GM12874 (cell line): ENCODE results near the gene IGSF6.

Experiments
- TF ChIP-seq, protein P1 (sequence below): IDR thresholded peaks from 2 replicates; pipeline ENCODE4 v1.5.1; 2011; ENCODE audit warnings: low read depth, mild to moderate bottlenecking, control low read depth, low read length, moderate library complexity; ENCODE audit not compliant: insufficient read depth

IGSF6 gene

GRCh38 chr16:21608639-21609328 is 43.6 kb downstream of the IGSF6 start:
- TF ChIP-seq, protein P1, sequence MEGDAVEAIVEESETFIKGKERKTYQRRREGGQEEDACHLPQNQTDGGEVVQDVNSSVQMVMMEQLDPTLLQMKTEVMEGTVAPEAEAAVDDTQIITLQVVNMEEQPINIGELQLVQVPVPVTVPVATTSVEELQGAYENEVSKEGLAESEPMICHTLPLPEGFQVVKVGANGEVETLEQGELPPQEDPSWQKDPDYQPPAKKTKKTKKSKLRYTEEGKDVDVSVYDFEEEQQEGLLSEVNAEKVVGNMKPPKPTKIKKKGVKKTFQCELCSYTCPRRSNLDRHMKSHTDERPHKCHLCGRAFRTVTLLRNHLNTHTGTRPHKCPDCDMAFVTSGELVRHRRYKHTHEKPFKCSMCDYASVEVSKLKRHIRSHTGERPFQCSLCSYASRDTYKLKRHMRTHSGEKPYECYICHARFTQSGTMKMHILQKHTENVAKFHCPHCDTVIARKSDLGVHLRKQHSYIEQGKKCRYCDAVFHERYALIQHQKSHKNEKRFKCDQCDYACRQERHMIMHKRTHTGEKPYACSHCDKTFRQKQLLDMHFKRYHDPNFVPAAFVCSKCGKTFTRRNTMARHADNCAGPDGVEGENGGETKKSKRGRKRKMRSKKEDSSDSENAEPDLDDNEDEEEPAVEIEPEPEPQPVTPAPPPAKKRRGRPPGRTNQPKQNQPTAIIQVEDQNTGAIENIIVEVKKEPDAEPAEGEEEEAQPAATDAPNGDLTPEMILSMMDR: no peak

- TF ChIP-seq, protein P1: no peak
Observed at GRCh38 chr16:21603928-21604327, 48.5 kb downstream of the IGSF6 start.

DNA sequence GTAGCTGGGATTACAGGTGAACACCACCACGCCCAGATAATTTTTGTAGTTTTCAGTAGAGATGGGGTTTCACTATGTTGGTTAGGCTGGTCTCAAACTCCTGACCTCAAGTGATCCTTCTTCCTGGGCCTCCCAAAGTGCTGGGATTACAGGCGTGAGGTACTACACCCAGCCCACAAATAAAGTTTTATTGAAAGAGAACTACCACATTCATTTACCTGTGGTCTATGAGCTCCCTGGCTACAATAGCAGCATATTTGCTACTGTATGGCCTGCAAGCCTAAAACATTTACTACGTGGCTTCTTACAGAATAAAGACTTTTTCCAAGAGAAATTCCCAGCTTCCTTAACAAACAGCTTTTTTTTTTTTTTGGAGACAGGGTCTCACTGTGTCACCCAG is 49.6 kb downstream of the IGSF6 start:
- TF ChIP-seq, protein P1: no peak

- TF ChIP-seq, protein P1: no peak
Observed at GRCh38 chr16:21600031-21600773, 52.2 kb downstream of the IGSF6 start.

DNA sequence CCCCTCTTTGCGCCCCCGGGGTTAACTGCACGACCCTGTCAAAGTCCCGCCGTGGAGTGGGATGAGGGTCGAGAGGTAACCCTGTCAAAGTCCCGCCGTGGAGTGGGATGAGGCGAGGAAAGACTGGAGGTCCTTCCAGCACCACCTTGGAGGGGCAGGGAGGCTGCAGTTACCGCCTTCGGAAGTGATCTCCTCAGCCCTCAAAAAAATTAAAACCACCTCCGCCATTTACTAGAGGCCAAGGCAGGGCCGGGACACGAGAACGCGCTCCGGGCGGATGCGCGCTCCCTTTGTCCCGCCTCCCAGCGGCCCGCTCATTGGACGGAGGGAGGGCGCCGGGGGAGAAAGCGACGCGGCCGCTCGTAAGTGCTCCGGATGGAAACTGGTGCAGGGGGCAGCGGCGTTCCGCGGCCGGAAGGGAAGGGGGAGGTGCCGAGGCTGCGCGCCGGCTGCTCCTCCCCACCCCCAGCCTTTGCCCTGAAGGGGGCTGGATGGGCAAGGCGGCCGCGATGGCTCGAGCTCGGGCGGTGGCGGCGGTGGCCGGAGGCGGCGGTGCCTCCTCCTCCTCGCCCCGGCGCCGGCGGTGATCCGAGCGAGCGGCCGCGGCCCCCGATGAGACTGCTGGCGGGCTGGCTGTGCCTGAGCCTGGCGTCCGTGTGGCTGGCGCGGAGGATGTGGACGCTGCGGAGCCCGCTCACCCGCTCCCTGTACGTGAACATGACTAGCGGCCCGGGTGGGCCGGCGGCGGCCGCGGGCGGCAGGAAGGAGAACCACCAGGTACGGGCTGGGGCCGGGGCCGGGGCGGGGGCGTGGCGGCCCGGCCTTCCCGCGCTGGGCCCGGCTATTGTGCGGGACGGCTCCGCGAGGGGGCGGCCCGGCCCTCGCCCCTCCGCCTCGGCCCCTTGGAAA is 53.0 kb downstream of the IGSF6 start, which contains the start of gene METTL9:
TSS of gene METTL9 (plus strand) at position 456 of the 909 bp plus-strand sequence. CDS start at position 613, 157 bp downstream.
- TF ChIP-seq, protein P1: no peak

- TF ChIP-seq, protein P1: no peak
Observed at GRCh38 chr16:21598701-21599121, 53.7 kb downstream of the IGSF6 start.

DNA sequence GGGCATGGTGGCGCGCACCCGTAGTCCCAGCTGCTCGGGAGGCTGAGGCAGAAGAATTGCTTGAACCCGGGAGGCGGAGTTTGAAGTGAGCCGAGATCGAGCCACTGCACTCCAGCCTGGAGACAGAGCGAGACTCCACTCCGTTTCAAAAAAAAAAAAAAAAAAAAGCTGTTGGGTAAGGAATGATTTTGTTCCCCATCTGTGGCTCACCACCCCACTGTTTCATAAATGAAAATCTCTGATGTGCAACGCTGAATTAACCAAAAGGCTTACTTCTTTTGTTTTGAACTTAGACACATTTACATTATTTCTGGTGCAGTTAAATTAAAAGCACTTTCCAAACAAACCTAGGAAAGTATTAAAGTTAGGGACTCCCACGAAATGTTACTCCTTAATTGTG is 54.2 kb downstream of the IGSF6 start:
- TF ChIP-seq, protein P1: no peak
